Calu3 (cell line): ENCODE results near the gene RAB36. TPM values are rescaled to one million over a fixed set of nuclear protein-coding genes. Genes with fewer than 3 reads are reported as not detected.

Experiments
- BruUV-seq: library from RNA; stranded (reverse); fragments of 400-500 nt; replicated peaks from 2 replicates; lab custom pipeline; 2021; lab: Mats Ljungman, UMichigan
- CTCF ChIA-PET: fragments of 300-600 bp; sonication (Branson Sonifier 250); formaldehyde crosslinking; loops from one replicate; lab custom pipeline; 2022; ENCODE audit warnings: antibody characterized with exemption; lab: Charles Lee
- DNase-seq: peaks from one replicate; pipeline ENCODE4 v3.0.0; 2022
- H3K27ac Mint-ChIP-seq: one replicate; pipeline ENCODE4 v1.8.0; 2022; ENCODE audit warnings: mixed read lengths; ENCODE audit not compliant: unreplicated experiment
- H3K27me3 Mint-ChIP-seq: one replicate; pipeline ENCODE4 v1.8.0; 2022; ENCODE audit warnings: mixed read lengths; ENCODE audit not compliant: unreplicated experiment
- H3K36me3 Mint-ChIP-seq: one replicate; pipeline ENCODE4 v1.8.0; 2022; ENCODE audit warnings: mild to moderate bottlenecking, moderate library complexity, mixed read lengths; ENCODE audit not compliant: insufficient read depth, unreplicated experiment
- H3K4me1 Mint-ChIP-seq: one replicate; pipeline ENCODE4 v1.8.0; 2022; ENCODE audit warnings: mild to moderate bottlenecking, low read depth, mixed read lengths; ENCODE audit not compliant: unreplicated experiment
- H3K4me3 Mint-ChIP-seq: one replicate; pipeline ENCODE4 v1.8.0; 2022; ENCODE audit warnings: mild to moderate bottlenecking, low read depth, moderate library complexity, mixed read lengths; ENCODE audit not compliant: unreplicated experiment
- H3K9me3 Mint-ChIP-seq: one replicate; pipeline ENCODE4 v1.8.0; 2022; ENCODE audit warnings: low read depth, mixed read lengths; ENCODE audit not compliant: unreplicated experiment
- intact Hi-C: fragments of 100-400 bp; cut with micrococcal nuclease; formaldehyde crosslinking; loops from one replicate; pipeline ENCODE4 v1.10.0; 2022; ENCODE audit not compliant: unreplicated experiment
- total RNA-seq: library from RNA; stranded (reverse); gene quantifications from 2 replicates; pipeline ENCODE4 v1.2.3, GENCODE V29; 2022
- TF ChIP-seq, protein P1 (sequence below): fragments of 200-600 bp; IDR thresholded peaks from one replicate; pipeline ENCODE4 v1.8.0; 2022; ENCODE audit warnings: antibody characterized with exemption; ENCODE audit not compliant: unreplicated experiment

Gene RAB36
- total RNA-seq, 1 experiment from 2014 or later = 2.1 TPM

DNA sequence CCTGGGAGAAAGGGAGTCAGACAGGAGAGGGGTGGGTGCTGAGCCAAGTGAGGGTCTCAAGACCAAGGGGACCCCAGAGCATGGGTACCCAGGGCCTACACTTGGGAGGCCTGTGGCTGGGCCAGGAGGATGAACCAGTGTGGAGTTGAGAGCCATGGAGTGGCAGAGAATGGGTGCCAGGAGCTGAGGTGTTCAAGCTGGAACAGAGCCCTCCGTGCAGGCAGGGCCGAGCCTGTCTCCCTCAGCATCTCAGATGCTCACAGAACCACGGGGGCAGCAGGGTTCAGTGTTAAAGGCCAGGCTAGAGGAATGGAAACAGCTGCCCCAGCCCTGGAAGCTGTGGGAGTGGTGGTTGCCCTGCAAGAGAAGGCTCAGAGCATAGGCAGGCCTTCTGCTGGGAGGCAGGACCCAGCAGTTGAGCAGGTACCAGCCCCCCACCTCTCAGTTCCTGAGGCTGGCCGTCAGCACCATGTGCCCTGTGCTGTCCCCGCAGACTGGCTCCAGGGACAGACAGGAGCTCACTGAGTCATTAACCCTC, 35.8 kb upstream of the RAB36 start:
- H3K27ac Mint-ChIP-seq = no peak overlapping the region
- BruUV-seq = no TSS peak
- no peak overlapping the region for H3K4me3 Mint-ChIP-seq
- TF ChIP-seq, protein P1, sequence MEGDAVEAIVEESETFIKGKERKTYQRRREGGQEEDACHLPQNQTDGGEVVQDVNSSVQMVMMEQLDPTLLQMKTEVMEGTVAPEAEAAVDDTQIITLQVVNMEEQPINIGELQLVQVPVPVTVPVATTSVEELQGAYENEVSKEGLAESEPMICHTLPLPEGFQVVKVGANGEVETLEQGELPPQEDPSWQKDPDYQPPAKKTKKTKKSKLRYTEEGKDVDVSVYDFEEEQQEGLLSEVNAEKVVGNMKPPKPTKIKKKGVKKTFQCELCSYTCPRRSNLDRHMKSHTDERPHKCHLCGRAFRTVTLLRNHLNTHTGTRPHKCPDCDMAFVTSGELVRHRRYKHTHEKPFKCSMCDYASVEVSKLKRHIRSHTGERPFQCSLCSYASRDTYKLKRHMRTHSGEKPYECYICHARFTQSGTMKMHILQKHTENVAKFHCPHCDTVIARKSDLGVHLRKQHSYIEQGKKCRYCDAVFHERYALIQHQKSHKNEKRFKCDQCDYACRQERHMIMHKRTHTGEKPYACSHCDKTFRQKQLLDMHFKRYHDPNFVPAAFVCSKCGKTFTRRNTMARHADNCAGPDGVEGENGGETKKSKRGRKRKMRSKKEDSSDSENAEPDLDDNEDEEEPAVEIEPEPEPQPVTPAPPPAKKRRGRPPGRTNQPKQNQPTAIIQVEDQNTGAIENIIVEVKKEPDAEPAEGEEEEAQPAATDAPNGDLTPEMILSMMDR = no peak
- DNase-seq = no peak
- H3K9me3 Mint-ChIP-seq = no peaks in the 10 kb centered on the region
- no peaks in the 10 kb centered on the region for H3K36me3 Mint-ChIP-seq
- CTCF ChIA-PET = no interaction called here
- H3K4me1 Mint-ChIP-seq = no peaks in the 10 kb centered on the region
- no peaks in the 10 kb centered on the region for H3K27me3 Mint-ChIP-seq
- intact Hi-C loops = no loop called here

DNA sequence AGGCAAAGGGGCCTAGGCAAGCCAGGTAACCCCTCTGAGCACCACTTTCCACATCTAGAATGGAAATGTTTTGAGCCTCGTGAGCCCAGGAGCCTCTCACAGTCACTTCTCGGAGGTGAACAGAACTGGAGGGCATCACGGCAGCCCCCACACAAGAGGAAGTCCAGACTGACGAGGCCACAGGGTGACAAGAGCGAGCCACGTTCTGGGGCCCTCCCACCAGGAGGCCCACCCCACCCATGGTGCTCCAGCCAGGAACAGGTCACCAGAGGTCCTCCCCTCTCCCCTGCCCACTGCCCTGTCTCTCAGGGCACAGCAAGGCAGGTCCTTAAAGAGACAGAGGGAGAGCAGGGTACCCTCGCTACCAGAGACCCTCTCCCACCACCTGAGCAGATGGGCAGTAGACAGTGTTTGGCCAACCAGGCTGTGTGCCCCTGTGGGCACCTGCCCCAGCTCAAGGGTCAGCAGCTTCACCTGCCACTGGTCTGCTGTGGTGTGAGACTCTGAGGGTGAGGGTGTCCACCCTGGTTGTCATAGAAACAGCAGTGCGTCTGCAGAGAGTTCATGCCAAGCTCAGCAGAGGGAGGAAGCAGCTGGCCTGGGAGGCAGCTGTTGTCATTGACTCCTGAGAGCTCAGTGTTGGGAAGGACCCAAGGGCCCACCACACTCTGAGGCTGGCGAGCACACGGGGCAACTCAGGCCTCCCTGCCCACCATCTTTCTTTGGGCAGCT, 34.9 kb upstream of the RAB36 start:
- BruUV-seq = no TSS peak
- H3K27me3 Mint-ChIP-seq = no peaks in the 10 kb centered on the region
- no peak overlapping the region for H3K4me3 Mint-ChIP-seq
- no peak overlapping the region for H3K27ac Mint-ChIP-seq
- no peaks in the 10 kb centered on the region for H3K36me3 Mint-ChIP-seq
- no peak for DNase-seq
- no peaks in the 10 kb centered on the region for H3K9me3 Mint-ChIP-seq
- no peaks in the 10 kb centered on the region for H3K4me1 Mint-ChIP-seq
- TF ChIP-seq, protein P1 = no peak
- intact Hi-C loops = no loop called here
- CTCF ChIA-PET = no interaction called here

DNA sequence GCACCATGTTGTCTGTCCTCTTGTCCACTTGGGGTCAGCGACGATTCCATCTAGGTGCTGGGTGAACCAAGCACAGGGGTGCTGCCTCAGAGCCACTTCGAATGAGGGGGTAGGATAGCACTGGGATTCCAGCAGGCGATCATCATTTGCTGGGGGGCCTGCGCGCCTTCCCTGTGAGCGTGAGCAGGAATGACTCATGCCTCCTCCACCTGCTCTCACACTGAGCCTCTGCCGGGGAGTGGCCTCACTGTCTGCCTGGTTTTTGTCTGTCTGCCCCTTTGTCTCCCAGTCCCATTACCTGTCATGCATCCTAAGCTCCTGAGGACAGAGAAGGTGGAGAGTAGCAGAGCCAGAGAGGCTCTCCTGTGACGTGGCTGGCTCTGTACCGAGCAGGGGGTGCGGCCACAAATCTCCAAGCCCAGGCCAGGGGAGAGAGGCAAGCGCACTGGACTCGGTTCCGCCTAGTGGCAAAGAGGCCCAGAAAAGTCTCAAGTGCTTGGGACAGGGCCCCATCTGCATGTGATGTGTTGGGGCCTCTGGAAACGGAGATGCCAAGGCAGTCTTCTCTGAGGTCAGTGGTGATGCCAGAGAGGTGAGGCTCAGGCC, 34.3 kb upstream of the RAB36 start:
- H3K9me3 Mint-ChIP-seq = no peaks in the 10 kb centered on the region
- H3K4me1 Mint-ChIP-seq = no peaks in the 10 kb centered on the region
- no peaks in the 10 kb centered on the region for H3K36me3 Mint-ChIP-seq
- intact Hi-C loops = no loop called here
- TF ChIP-seq, protein P1 = no peak
- no peaks in the 10 kb centered on the region for H3K27me3 Mint-ChIP-seq
- DNase-seq = no peak
- no TSS peak for BruUV-seq
- H3K27ac Mint-ChIP-seq = no peak overlapping the region
- H3K4me3 Mint-ChIP-seq = no peak overlapping the region
- CTCF ChIA-PET = no interaction called here

DNA sequence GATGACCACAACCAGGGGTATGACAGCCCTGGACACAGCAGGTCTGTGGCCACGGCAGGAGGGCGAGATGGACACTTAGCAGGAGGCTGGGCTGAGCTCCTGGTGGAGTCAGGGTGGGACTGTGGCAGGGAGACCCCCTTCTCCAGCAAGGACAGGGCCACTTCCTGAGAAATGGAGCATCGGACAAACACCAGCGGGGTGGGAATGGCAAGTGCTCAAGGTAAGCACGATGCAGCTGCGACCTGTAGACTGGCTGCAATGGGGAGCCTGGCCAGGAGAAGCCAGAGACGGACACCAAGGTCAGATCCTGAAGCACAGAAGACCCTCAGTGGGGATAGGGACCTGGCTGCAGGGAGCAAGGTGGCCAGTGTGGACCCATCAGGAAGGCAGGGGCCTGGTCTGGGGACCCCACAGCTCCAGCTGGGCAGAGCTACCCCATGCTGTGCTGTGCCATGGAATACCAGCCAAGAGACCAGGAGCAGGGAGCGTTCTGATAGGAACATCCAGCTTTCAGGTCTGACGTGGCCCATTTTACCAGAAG, 32.7 kb upstream of the RAB36 start:
- no peak overlapping the region for H3K27ac Mint-ChIP-seq
- BruUV-seq = no TSS peak
- H3K4me1 Mint-ChIP-seq = no peaks in the 10 kb centered on the region
- no peak for DNase-seq
- CTCF ChIA-PET = no interaction called here
- H3K4me3 Mint-ChIP-seq = no peak overlapping the region
- intact Hi-C loops = no loop called here
- TF ChIP-seq, protein P1 = no peak
- H3K36me3 Mint-ChIP-seq = no peaks in the 10 kb centered on the region
- no peaks in the 10 kb centered on the region for H3K9me3 Mint-ChIP-seq
- no peaks in the 10 kb centered on the region for H3K27me3 Mint-ChIP-seq
